Amniotic stem cell (primary cell): ENCODE measurements around the gene CFAP100.

ENCODE experiments used
- DNase-seq: peaks from one replicate; lab custom pipeline; 2025; lab: John Stamatoyannopoulos, UW

Gene CFAP100

GRCh38 chr3:126464494-126464893 is 69.8 kb downstream of the CFAP100 start:
- DNase-seq = no peak

- no peak for DNase-seq
These were observed 70.3 kb downstream of the CFAP100 start for GRCh38 chr3:126464997-126465396.

- no peak for DNase-seq
These were observed 71.3 kb downstream of the CFAP100 start for GRCh38 chr3:126465928-126466544.

- no peak for DNase-seq
These were observed 72.3 kb downstream of the CFAP100 start for GRCh38 chr3:126466886-126467610.

- no peak for DNase-seq
These were observed 72.9 kb downstream of the CFAP100 start for GRCh38 chr3:126467611-126467955.

GRCh38 chr3:126468028-126468891 is 73.6 kb downstream of the CFAP100 start:
- DNase-seq = no peak

- no peak for DNase-seq
These were observed 74.8 kb downstream of the CFAP100 start for GRCh38 chr3:126469479-126469878.

GRCh38 chr3:126472277-126473006 is 77.7 kb downstream of the CFAP100 start:
- peak; percentile 8 for DNase-seq

- DNase-seq = no peak
These were observed 78.8 kb downstream of the CFAP100 start for GRCh38 chr3:126473292-126474168.

GRCh38 chr3:126474498-126475412 is 80.0 kb downstream of the CFAP100 start:
- DNase-seq = no peak

- DNase-seq = peak; percentile 84
These were observed 80.9 kb downstream of the CFAP100 start, which contains the start of gene ZXDC for GRCh38 chr3:126475413-126476114. TSS of gene ZXDC (minus strand) at chr3:126475891. CDS start at chr3:126475865, 26 bp downstream.

GRCh38 chr3:126476166-126477060 is 81.7 kb downstream of the CFAP100 start:
- no peak for DNase-seq

- no peak for DNase-seq
These were observed 82.3 kb downstream of the CFAP100 start for GRCh38 chr3:126477061-126477380.

GRCh38 chr3:126478581-126479310 is 84.0 kb downstream of the CFAP100 start:
- DNase-seq = no peak

- DNase-seq = no peak
These were observed 84.9 kb downstream of the CFAP100 start for GRCh38 chr3:126479642-126480041.

- no peak for DNase-seq
These were observed 85.5 kb downstream of the CFAP100 start for GRCh38 chr3:126480206-126480605.

GRCh38 chr3:126480861-126481260 is 86.2 kb downstream of the CFAP100 start:
- no peak for DNase-seq
